K562 (cell line): ENCODE data around the gene ANTKMT. TPM values are rescaled to one million over a fixed set of nuclear protein-coding genes. Genes with fewer than 3 reads are reported as not detected.

Source experiments
- ATAC-seq: fragments of 200-7000 bp; cut with Tn5 transposase; 3 replicates; pipeline ENCODE4 v1.9.1; 2020; ENCODE audit warnings: moderate library complexity
- BruUV-seq: library from RNA; stranded (reverse); fragments of 400-500 nt; replicated peaks from 2 replicates; lab custom pipeline; 2021; lab: Mats Ljungman, UMichigan
- CTCF ChIA-PET: fragments of 300-600 bp; formaldehyde crosslinking; extraction: SDS; loops from one replicate; lab custom pipeline; 2021; ENCODE audit warnings: low intra/inter-chr PET ratio; lab: Yijun Ruan, JAX
- POLR2A ChIA-PET: fragments of 300-600, 350-650 bp; sonication (Branson Sonifier 250); formaldehyde crosslinking; extraction: SDS; loops from one replicate; lab custom pipeline; 2021; ENCODE audit warnings: antibody characterized with exemption, inconsistent platforms; lab: Yijun Ruan, JAX
- DNase-seq, 4 experiments: peaks; one replicate each; pipeline versions ENCODE4 v3.0.0 to v3.0.0-alpha.2; 2011 to 2018; ENCODE audit warnings: low spot score in 3 of 4, mixed read lengths in 3 of 4; ENCODE audit errors: extremely low read depth in 1 of 4
- FAIRE-seq: peaks from 2 replicates; lab custom pipeline; 2011; peaks lifted over from hg19 to GRCh38; lab: Jason Lieb, UNC
- H2AFZ ChIP-seq: 2 replicates; pipeline ENCODE4 v1.6.0; 2011; ENCODE audit warnings: low read depth, low read length, control low read depth, inconsistent platforms
- H3K27ac ChIP-seq: fragments of 200-600 bp; 3 replicates; pipeline ENCODE4 v1.8.0; 2011; ENCODE audit warnings: low read depth, mild to moderate bottlenecking, control low read depth, inconsistent platforms, low read length, moderate library complexity, mixed read lengths; ENCODE audit errors: extremely low read depth
- H3K27me3 ChIP-seq, 2 experiments: fragments of 300-600 bp in 1 of 2; 2 replicates in 1 of 2; 3 replicates in 1 of 2; pipeline versions ENCODE4 v1.6.0 to v1.8.0; 2011; ENCODE audit warnings: inconsistent platforms in 2 of 2, low read length in 2 of 2, mild to moderate bottlenecking in 1 of 2, mixed read lengths in 1 of 2, moderate library complexity in 1 of 2; ENCODE audit not compliant: control insufficient read depth in 2 of 2, insufficient read depth in 2 of 2
- H3K36me3 ChIP-seq: fragments of 300-600 bp; 3 replicates; pipeline ENCODE4 v1.8.0; 2011; ENCODE audit warnings: mild to moderate bottlenecking, low read length, inconsistent platforms; ENCODE audit not compliant: control insufficient read depth, insufficient read depth
- H3K4me1 ChIP-seq, 2 experiments: fragments of 200-600 bp in 1 of 2; replicated peaks in 1 of 2; 2 replicates in 1 of 2; 3 replicates in 1 of 2; pipeline versions ENCODE4 v1.5.1 to v1.8.0; 2011; ENCODE audit warnings: inconsistent platforms in 2 of 2, low read length in 2 of 2, mild to moderate bottlenecking in 1 of 2, mixed read lengths in 1 of 2, moderate library complexity in 1 of 2; ENCODE audit not compliant: control insufficient read depth in 2 of 2, insufficient read depth in 2 of 2
- H3K4me2 ChIP-seq: 2 replicates; pipeline ENCODE4 v1.6.1; 2011; ENCODE audit warnings: low read length, control low read depth, inconsistent platforms, mixed read lengths; ENCODE audit not compliant: insufficient read depth
- H3K4me3 ChIP-seq: fragments of 200-600 bp; sonication (generic), shearing (Covaris generic); 2 replicates; pipeline ENCODE4 v1.5.1; 2016; ENCODE audit warnings: control low read depth, inconsistent platforms
- H3K79me2 ChIP-seq: fragments of 200-600 bp; 3 replicates; pipeline ENCODE4 v1.8.0; 2011; ENCODE audit warnings: low read length, inconsistent platforms; ENCODE audit not compliant: control insufficient read depth, insufficient read depth
- H3K9ac ChIP-seq, 2 experiments: 2 replicates each; pipeline versions ENCODE4 v1.6.0 to v1.6.1; 2011; ENCODE audit warnings: low read depth in 2 of 2, low read length in 2 of 2, control low read depth in 1 of 2, inconsistent platforms in 1 of 2, mild to moderate bottlenecking in 1 of 2, mixed read lengths in 1 of 2; ENCODE audit not compliant: insufficient read depth in 1 of 2
- H3K9me1 ChIP-seq: one replicate; pipeline ENCODE4 v1.6.0; 2011; ENCODE audit warnings: inconsistent platforms, mild to moderate bottlenecking, low read length, moderate library complexity; ENCODE audit not compliant: control insufficient read depth, insufficient read depth
- H3K9me3 ChIP-seq: replicated peaks from 2 replicates; pipeline ENCODE4 v1.5.1; 2011; ENCODE audit warnings: low read depth, low read length, inconsistent platforms; ENCODE audit not compliant: control insufficient read depth, insufficient read depth
- H4K20me1 ChIP-seq: replicated peaks from 2 replicates; pipeline ENCODE4 v1.6.1; 2011; ENCODE audit warnings: low read length, inconsistent platforms, mixed read lengths; ENCODE audit not compliant: control insufficient read depth, insufficient read depth
- CXXC5 ChIP-seq: fragments of 250-450 bp; sonication (Bioruptor Pico); IDR thresholded peaks from 2 replicates; pipeline ENCODE4 v1.8.0; 2022; ENCODE audit warnings: inconsistent platforms, mild to moderate bottlenecking, moderate library complexity
- ESRRB ChIP-seq: fragments of 250-450 bp; sonication (Bioruptor Pico); IDR thresholded peaks from 2 replicates; pipeline ENCODE4 v1.5.0; 2020; ENCODE audit warnings: mild to moderate bottlenecking, moderate library complexity, borderline replicate concordance
- EWSR1 ChIP-seq: fragments of 450-650 bp; IDR thresholded peaks from 2 replicates; pipeline ENCODE4 v1.6.1; 2018; ENCODE audit warnings: borderline replicate concordance, mild to moderate bottlenecking, low read depth, moderate library complexity; ENCODE audit not compliant: partially characterized antibody
- GTF2B ChIP-seq: IDR thresholded peaks from 2 replicates; pipeline ENCODE4 v1.6.1; 2011; ENCODE audit not compliant: insufficient read length; ENCODE audit errors: extremely low read depth
- HCFC1 ChIP-seq: IDR thresholded peaks from 2 replicates; pipeline ENCODE4 v1.6.1; 2012; ENCODE audit warnings: low read depth, low read length, improper control_type of control experiment
- MTA2 ChIP-seq: fragments of 450-650 bp; IDR thresholded peaks from 2 replicates; pipeline ENCODE4 v1.6.1; 2016; ENCODE audit warnings: low read depth
- NRF1 ChIP-seq, 2 experiments: fragments of 450-650 bp; IDR thresholded peaks in 1 of 2; conservative IDR thresholded peaks in 1 of 2; 2 replicates each; pipeline ENCODE4 v1.6.1; 2014; ENCODE audit warnings: mild to moderate bottlenecking in 2 of 2
- SNAPC5 ChIP-seq: fragments of 250-450 bp; sonication (Bioruptor Pico); IDR thresholded peaks from 2 replicates; pipeline ENCODE4 v1.8.0; 2021; ENCODE audit warnings: moderate library complexity, mild to moderate bottlenecking, inconsistent platforms
- ZBTB40 ChIP-seq, 2 experiments: fragments of 450-650 bp in 1 of 2; sonication (generic) in 1 of 2; formaldehyde crosslinking in 1 of 2; IDR thresholded peaks; 2 replicates each; pipeline versions ENCODE4 v1.7.1 to v1.9.0; 2016 to 2022; ENCODE audit warnings: inconsistent platforms in 1 of 2, mild to moderate bottlenecking in 1 of 2, missing genetic modification reagents in 1 of 2
- ZNF197 ChIP-seq: fragments of 200-800 bp; sonication (Bioruptor generic); IDR thresholded peaks from 2 replicates; pipeline ENCODE4 v1.6.1; 2016; ENCODE audit warnings: low read depth, missing genetic modification characterization, missing compliant biosample characterization
- ZNF224 ChIP-seq: sonication (generic); formaldehyde crosslinking; IDR thresholded peaks from 2 replicates; pipeline ENCODE4 v1.8.0; 2022; ENCODE audit warnings: mild to moderate bottlenecking, missing genetic modification reagents
- WGBS: fragments of 100-300 bp; shearing (Covaris generic); methylation state at CpG from one replicate; pipeline ENCODE4 v1.1.6; 2016; ENCODE audit warnings: low coverage, mixed read lengths; ENCODE audit not compliant: insufficient coverage; ENCODE audit errors: missing lambda C conversion rate; 5-methylcytosine and 5-hydroxymethylcytosine counted together
- in situ Hi-C: fragments of 300-500 bp; cut with MboI; formaldehyde crosslinking; loops from 4 replicates; pipeline ENCODE4 v1.15.0; 2018; ENCODE audit warnings: inconsistent platforms, mixed read lengths
- intact Hi-C: fragments of 100-400 bp; cut with micrococcal nuclease; formaldehyde crosslinking; loops from 2 replicates; pipeline ENCODE4 v1.14.2; 2022
- polyA plus RNA-seq, 8 experiments: library from polyadenylated mRNA; depleted of rRNA in 4 of 8; stranded (reverse) in 5 of 8; unstranded in 3 of 8; fragments of >200 nt; fragmentation: Nextera tagmentation in 2 of 8; fragmentation: Illumina TruSeq in 1 of 8; extraction: Ambion mirVana in 2 of 8; extraction: Trizol in 1 of 8; gene quantifications; 2 replicates each; pipeline versions ENCODE4 v1.2.1 to v1.2.3, GENCODE V29; 2011 to 2014; ENCODE audit warnings: inconsistent platforms in 1 of 8, missing spikeins in 1 of 8
- total RNA-seq, 7 experiments: library from RNA; depleted of rRNA in 6 of 7; stranded (reverse); fragments of >200 nt in 6 of 7; fragmentation: Illumina TruSeq in 2 of 7; extraction: Trizol in 2 of 7; gene quantifications; 2 replicates each; pipeline versions ENCODE4 v1.2.1 to v1.2.3, GENCODE V29; 2011 to 2021; ENCODE audit warnings: low replicate concordance in 1 of 7

The ANTKMT gene
- total and polyA plus RNA-seq, 9 of the 15 experiments (the other 6 are each of a cell fraction or from before 2014, with no cell fraction given) = 0.58 to 217 (median 19.1) TPM

- FAIRE-seq (no peak), DNase-seq (peak; percentile 62 to 77 (median 73)), ATAC-seq (peak; percentile 86)
- H2AFZ ChIP-seq = no peak overlapping the region
- ChIA-PET POLR2A (no interaction called here), CTCF (no interaction called here)
- H3K27ac ChIP-seq = no peak overlapping the region
- H3K4me1 ChIP-seq = peaks cover under 1 to 61% of the 10 kb centered on the region in 2 experiments; a peak in 4 of 5 replicates
- no peak overlapping the region for H3K4me2 ChIP-seq
- no peaks in the 10 kb centered on the region for H3K9me3 ChIP-seq
- peaks cover 15 to 56% of the 10 kb centered on the region in 2 experiments; a peak in 4 of 5 replicates for H3K27me3 ChIP-seq
- intact Hi-C loops = no loop called here
- no TSS peak for BruUV-seq
- H3K4me3 ChIP-seq = no peak overlapping the region
- H3K36me3 ChIP-seq = no peaks in the 10 kb centered on the region
- no peak overlapping the region for H3K9ac ChIP-seq
- peaks cover 28% of the 10 kb centered on the region for H4K20me1 ChIP-seq
- in situ Hi-C loops = no loop called here
- no peaks in the 10 kb centered on the region for H3K79me2 ChIP-seq
- WGBS = 1% methylated on average over 69 of the region's 76 CpGs
- peaks cover 6% of the 10 kb centered on the region for H3K9me1 ChIP-seq
- TF ChIP-seq SNAPC5 (CRISPR knock-in tag) = no peak
- no peak for TF ChIP-seq MTA2
- no peak for TF ChIP-seq ZNF197 (CRISPR knock-in tag)
- TF ChIP-seq ZBTB40 (IDR thresholded peaks at IDR 0.05) = no peak
- no peak for TF ChIP-seq ZBTB40 (CRISPR knock-in tag; IDR thresholded peaks at IDR 0.05)
- no peak for TF ChIP-seq ZNF224 (CRISPR knock-in tag)
- TF ChIP-seq HCFC1 = no peak
- no peak for TF ChIP-seq EWSR1
- TF ChIP-seq CXXC5 (CRISPR knock-in tag) = peak; percentile 23; the same call in 1 of the 2 replicates
- TF ChIP-seq GTF2B = no peak
- TF ChIP-seq NRF1 (conservative IDR thresholded peaks at IDR 0.05 in 1 of 2, IDR thresholded peaks at IDR 0.05 in 1 of 2) = no peak
- no peak for TF ChIP-seq ESRRB (CRISPR knock-in tag)
Observed at GRCh38 chr16:700684-701584, 20.0 kb upstream of the ANTKMT start.
